Hepatic stellate cell (primary cell): ENCODE data around the gene MYLK3.

ENCODE experiments used
- DNase-seq: peaks from one replicate; pipeline ENCODE4 v3.0.0; 2011; ENCODE audit warnings: low spot score

MYLK3 gene

GRCh38 chr16:46727184-46727583 is 21.0 kb downstream of the MYLK3 start:
- no peak for DNase-seq

DNA sequence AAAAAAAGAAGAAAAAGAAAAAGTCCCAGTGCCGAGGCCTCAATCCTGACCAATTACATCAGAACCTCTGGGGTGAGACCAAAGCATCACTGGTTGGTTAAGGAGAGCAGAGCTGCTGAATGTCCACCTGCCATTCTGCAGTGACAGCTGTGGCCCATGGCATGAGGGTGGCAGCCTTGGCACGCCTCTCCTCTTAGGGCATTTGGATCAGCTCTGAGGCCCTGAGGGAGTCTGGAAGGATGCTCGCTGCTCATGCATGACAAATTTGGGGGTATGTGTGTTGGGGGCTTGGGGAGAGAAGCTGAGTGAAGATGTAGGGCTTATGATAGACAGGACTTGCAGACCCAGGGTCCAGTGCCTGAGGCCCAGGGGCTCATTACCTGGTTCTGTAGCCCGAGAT is 26.3 kb downstream of the MYLK3 start:
- DNase-seq, result no peak

DNA sequence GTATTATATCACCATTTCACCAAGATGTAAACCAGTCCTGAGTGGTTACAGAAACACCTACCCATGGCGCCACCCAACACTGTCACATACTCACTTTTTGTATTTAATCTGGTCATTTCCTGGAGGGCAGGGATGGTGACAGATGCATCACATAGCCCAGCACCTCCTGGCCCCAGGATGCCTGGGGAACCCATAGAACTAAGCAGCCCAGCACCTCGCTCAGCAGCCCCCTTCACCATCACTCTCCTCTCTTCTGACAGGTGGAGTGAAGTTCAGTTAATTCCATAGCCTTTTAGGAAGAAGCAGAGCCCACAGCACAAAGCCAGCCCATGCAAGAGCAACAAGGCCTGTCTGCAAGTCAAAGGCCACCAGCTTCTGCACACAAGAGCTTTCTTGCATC is 27.5 kb downstream of the MYLK3 start:
- no peak for DNase-seq

DNA sequence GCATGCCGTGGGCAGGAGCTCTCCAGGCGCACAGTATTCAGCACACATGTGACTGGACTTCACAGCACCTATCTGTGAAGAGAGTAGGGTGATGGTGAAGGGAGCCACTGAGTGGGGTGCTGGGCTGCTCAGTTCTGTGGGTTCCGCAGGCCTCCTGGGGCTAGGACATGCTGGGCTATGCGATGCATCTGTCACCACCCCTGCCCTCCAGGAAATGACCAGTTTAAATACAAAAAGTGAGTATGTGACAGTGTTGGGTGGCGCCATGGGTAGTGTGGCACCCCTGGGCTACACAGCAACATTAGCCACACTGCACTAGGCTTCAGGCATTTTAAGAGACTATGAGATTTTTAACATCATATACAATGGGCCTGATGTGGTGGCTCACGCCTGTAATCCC is 28.6 kb downstream of the MYLK3 start:
- DNase-seq, result no peak

DNA sequence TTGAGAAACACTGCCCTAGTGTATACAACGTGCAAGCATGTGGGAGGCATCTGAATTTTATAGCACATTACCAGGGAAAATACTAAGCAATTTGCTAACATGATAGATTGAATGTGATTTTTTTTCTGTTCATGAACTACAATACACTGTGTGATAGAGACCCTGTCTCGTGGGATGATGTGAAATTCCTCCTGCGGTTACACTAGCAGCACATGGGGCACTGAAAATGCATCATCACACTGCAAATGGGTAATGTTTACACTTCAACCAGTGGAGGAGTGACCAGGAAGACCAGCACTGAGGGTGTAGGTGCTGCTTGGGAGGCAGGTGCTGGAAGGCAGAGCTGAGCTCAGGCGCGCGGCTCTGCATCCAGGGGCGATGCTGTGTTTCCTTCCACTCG is 29.9 kb downstream of the MYLK3 start:
- no peak for DNase-seq

- DNase-seq, result no peak
These were observed 30.5 kb downstream of the MYLK3 start for GRCh38 chr16:46717692-46718091.

GRCh38 chr16:46715769-46716305 is 32.3 kb downstream of the MYLK3 start:
- DNase-seq, result no peak

- no peak for DNase-seq
These were observed 33.1 kb downstream of the MYLK3 start for GRCh38 chr16:46714797-46715591.

DNA sequence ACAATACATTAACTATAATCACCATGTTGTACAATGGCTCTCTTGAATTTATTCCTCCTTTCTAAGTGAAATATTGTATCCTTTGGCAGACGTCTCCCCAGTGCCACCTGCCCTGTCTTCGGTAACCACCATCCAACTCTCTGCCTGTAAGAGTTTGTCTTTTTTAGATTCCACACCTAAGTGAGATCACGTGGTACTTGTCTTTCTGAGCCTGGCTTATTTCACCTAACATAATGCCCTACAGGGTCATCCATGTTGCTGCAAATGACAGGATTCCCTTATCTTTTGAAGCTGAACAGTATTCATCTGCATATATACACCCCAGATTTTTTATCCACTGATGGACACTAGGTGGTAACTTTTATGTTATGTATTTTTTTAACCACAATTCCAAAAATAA is 34.5 kb downstream of the MYLK3 start:
- no peak for DNase-seq

DNA sequence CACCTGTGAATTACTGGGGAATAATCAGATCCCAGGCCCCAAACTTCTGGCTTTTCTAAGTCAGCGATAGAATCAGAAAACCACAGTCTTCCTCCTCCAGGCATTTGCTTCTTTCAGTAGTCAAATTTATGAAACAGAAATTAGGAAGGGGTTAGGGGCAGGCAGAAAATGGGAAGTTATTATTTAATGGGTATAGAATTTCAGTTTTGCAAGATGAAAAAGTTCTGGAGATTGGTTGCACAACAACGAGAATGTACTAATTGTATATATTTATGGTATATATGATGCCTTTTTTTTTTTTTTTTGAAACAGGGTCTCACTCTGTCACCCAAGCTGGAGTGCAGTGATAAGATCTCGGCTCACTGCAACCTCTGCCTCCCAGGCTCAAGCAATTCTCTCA is 35.2 kb downstream of the MYLK3 start:
- no peak for DNase-seq

GRCh38 chr16:46711106-46712058 is 36.8 kb downstream of the MYLK3 start:
- DNase-seq, result no peak

DNA sequence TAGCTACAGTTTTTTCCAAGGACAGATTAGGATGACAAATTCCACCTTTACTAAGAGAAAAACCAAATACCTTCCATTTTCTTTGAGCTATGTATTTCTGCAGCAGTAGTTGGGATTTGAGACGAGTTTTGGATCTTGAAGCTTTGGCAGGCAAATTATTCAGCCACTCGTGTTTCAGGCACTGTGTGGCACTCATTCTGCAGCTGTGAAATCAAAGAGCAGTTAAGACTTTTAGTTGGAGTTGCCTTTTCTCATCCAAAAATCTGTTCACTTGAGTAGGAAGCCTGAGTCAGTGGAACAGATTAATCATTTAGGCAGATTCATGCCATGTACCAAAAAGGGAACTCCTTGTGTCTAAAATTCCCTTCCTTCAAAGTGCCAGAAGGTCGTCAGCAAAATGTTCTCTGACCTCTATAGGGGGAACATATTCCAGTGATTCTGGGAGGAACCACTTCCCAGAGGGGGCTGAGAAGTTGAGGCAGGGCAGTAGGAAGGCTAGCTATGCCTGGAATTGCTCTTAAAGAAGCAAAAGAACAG is 38.6 kb downstream of the MYLK3 start:
- DNase-seq, result no peak

- DNase-seq, result no peak
These were observed 41.5 kb downstream of the MYLK3 start for GRCh38 chr16:46706642-46707041.

DNA sequence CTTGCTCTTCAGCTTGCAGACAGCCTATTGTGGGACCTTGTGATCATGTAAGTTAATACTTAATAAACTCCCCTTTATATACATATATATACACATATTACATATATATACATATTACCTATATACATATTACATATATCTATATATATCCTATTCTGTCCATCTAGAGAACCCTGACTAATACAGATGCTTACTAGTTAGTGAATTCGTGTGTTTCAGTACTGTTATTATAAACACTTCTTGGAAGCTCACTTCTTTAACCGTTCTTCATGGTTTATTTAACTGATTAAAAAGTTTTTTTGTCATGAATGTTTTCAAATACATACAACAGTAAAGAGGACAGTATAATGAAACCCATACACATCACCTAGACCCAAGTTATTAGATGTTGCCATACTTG is 46.1 kb downstream of the MYLK3 start:
- DNase-seq, result no peak

GRCh38 chr16:46701615-46702014 is 46.5 kb downstream of the MYLK3 start:
- DNase-seq, result no peak

GRCh38 chr16:46700048-46700447 is 48.1 kb downstream of the MYLK3 start:
- DNase-seq, result no peak

- DNase-seq, result no peak
These were observed 51.2 kb downstream of the MYLK3 start for GRCh38 chr16:46696957-46697356.

DNA sequence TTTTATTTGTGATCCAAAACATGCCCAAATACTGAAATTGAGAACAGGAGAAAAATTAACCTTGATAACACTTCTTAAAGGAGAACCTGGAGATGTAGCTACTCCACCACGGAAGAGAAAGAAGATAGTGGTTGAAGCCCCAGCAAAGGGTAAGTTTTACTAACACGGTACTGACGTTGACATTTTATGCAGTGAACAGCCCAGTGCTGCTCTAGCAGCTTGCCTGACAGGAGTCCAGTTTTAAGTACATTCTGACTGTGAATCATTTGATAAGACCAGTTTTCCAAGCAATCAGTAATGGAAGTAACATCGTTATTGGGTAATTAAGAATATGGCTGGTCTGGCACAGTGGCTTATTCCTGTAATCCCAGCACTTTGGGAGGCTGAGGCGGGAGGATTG is 52.2 kb downstream of the MYLK3 start:
- no peak for DNase-seq

DNA sequence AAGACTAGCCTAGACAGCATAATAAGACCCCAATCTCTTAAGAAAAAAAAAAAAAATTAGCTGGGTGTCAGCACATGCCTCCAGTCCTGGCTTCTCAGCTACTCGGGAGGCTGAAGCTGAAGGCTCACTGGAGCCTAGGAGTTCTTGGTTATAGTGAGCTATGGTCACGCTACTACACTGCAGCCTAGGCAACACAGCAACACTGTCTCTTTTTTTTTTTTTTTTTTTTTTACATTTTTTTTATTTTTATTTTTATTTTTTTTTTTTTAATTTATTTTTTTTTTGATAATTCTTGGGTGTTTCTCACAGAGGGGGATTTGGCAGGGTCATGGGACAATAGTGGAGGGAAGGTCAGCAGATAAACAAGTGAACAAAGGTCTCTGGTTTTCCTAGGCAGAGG is 54.5 kb downstream of the MYLK3 start:
- DNase-seq, result no peak

- DNase-seq, result no peak
These were observed 56.4 kb downstream of the MYLK3 start for GRCh38 chr16:46691726-46692125.

DNA sequence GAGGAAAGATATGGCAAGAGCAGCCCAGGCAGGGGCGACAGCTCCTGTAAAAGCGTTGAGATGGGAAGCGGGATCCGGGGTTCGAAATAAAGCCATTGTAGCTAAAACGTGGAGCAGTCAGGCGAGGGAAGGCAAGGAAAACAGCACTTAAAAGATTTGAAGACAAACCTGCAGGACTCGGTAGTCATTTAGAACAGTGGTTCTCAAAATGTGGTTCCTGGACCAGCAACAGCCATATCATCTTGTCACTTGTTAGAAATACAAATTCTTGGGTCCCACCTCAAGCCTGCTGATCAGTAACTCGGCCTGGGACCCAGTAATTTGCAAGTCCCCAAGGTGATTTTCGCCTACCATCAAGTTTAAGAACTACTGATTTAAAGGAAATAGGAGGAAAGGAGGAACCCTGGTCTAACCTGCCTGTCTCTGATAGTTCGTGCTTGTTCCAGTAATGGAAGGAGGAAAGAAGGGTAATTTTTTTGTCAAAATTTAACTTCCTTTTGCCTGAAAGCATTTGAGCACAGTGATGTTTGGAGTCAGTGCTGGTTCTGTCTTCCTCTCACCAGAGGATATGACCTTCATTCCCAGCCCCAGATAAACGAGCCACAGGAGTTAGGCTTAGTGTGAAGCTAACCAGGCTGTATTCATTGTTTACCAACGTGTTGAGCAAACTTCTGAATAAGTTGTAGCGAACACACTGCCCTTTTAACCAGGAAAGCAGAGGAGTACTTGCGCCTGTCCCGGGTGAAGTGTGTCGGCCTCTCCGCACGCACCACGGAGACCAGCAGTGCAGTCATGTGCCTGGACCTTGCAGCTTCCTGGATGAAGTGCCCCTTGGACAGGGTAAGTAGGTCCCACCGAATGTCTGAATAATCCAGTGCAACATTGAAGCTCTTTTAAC is 57.6 kb downstream of the MYLK3 start:
- DNase-seq, result peak; percentile 26
